ENCODE results near the gene DCLRE1A.
A peak's percentile ranks its signal among the peaks of the same experiment; 100 is the strongest.

The DCLRE1A gene

DNA sequence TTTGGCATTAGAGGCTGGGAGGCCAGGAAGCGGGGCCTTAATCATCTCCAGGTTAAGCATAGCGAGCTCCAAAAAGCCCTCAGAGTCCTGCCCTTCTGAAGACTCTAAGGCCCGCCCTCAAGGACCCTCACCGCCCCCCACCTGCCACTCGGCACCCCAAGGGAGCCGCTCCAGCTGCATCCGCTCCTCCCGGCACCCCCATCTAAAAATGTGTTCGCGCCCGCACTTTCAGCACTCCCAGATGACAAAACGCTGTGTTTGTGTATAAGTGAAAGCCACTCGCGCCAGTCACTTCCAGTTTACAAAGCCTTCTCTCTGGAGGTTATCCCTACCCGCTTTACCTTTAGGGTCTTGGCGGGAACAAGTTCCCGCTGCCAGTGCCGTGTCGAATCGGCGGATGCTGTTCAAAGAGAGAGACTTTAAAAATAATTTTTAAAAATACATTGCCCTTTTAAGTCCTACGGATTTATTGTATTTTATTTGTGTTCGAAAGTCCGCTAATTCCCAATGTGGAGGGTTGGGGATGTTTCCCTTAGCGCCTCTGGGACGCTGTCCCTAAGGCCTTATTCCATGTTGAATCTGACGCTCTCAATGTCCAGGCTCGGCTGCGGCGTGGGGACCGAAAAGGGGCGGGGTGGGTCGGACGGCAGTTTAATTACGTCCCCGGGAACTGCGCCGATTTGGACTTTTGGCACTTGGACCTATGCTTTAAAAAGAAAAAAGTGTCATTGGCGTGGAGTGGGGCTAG lies at the start of gene DCLRE1A, which contains the start of gene NHLRC2:
Gene DCLRE1A (minus strand): TSS at position 70 of the 748 bp plus-strand sequence. CDS start 900 bp downstream, outside the sequence.
Gene NHLRC2 (plus strand): TSS at position 649 of the 748 bp plus-strand sequence. CDS start 212 bp downstream, outside the sequence.
- peak; percentile 57 for DNase-seq (ENCODE audit: low read depth)

DNA sequence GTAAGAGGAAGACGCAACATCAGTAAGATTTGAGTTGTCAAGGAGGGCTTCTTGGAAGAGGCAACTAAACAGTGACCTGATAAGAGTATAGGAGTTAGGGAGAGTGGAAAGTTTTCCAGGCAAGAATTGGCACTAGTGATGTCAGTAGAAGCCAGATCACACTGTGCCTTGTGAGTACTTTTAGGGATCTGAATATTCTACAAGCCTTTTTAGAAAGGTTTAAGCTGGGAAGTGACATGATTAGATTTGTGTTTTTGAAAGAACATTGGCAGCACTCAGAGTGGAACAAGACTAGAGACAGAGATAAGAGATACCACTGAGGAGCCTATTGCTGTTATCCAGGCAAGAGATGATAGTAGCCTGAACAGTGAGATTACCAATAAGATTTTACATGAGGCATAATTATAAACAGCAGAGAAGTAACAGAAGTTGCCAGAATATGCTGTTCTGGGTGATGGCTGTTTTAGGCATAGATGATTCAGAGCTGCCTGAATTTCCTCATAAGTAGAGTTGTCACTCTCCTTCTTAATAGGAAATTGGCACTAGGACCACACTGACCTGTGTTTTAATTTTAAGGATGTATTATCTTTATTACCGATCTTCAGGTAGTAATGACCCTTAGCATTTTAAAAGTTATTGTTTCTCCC lies 46.2 kb upstream of the DCLRE1A start:
- DNase-seq (ENCODE audit: low read depth): no peak

GRCh38 chr10:113897693-113898618 lies 44.1 kb upstream of the DCLRE1A start:
- no peak for DNase-seq (ENCODE audit: low read depth)

DNA sequence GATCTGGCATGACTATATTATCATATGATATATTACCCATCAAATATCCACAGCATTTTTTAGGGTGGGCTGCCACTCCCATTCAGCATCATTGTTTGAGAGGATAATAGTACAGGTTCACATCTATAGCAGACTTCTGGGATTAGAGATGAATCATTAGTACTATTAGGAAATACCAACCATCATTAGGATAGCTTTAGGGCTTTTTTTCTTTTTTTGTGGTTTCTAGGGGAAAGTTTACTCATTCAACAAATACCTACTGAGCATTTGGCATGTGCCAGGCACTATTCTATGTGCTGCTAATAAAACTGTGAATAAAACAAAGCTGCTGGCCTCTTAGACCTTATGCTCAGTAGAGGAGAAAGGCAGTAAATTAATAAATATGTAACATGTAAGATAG lies 41.1 kb upstream of the DCLRE1A start:
- no peak for DNase-seq (ENCODE audit: low read depth)

DNA sequence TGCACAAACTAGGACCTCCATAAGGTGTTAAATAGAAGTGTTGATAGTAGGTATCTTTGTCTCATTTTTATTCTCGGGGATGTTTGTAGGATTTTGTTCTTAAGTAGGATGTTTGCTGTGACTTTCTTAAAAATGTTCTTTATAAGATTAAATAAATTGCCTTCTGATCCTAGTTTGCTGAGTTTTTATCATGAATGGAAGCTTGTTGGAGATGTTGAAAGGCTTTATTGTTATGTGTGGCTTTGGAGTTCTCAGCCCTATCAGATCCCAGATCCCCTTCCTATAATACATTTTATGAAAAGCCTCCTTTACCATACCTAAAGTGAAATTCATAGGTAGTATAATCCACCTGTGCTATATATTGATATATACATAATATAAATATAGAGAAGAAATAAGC lies 40.7 kb upstream of the DCLRE1A start:
- DNase-seq (ENCODE audit: low read depth): no peak

- no peak for DNase-seq (ENCODE audit: low read depth)
These were observed 39.7 kb upstream of the DCLRE1A start for GRCh38 chr10:113893570-113893969.

GRCh38 chr10:113891476-113891875 lies 37.6 kb upstream of the DCLRE1A start:
- DNase-seq (ENCODE audit: low read depth): no peak

GRCh38 chr10:113890769-113891168 lies 36.9 kb upstream of the DCLRE1A start:
- no peak for DNase-seq (ENCODE audit: low read depth)

DNA sequence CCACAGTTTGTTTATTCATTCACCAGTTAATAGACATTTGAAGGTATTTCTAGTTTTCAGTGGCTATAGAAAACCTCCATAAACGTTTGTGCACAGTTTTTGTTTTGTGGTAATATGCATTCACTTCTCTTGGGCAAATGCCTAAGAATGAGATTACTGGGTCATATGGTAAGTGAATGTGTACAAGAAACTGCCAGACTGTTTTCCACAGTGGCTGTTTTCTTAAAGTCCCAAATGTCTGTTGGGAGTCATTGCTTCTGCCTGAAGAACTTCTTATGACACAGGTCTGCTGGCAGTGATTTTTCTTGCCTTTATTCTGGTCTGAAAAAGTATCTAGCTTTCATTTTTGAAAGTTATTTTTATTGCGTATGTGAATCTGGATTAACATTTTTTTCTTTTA lies 36.0 kb upstream of the DCLRE1A start:
- no peak for DNase-seq (ENCODE audit: low read depth)

DNA sequence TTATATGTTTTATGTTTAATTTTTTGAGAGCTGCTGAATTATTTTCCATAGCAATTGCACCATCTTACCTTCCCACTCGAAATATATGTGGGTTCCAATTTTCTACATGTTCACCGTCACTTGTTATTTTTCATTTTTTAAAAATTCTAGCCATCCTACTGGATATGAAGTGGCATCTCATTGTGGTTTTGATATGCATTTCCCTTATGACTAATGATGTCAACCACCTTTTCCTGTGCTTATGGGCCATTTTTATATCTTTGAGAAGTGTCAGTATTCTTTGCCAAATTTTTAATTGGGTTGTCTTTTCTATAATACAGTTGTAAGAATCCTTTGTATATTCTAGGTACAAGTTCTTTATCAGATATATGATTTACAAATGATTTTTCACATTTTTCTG lies 28.4 kb upstream of the DCLRE1A start:
- DNase-seq (ENCODE audit: low read depth): no peak

DNA sequence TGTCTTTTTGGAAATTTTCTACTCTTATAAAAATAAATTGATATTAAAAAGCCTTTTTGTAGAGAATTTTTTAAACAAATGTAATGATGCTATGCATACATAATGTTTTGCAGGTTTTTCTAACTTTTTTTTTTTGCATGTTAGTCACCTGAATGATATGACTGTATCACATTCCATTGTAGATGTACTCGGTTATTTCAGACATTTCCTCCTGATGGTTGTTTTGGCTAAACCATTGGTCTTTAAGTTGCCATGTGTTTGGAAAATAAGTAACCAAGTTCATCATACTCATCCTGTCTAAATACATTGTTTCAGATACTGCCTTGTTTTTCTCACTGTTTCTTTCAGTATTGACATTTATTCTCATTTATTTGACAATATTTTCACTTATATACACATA lies 26.4 kb upstream of the DCLRE1A start:
- no peak for DNase-seq (ENCODE audit: low read depth)

GRCh38 chr10:113879691-113880090 lies 25.8 kb upstream of the DCLRE1A start:
- DNase-seq (ENCODE audit: low read depth): no peak

GRCh38 chr10:113876461-113876860 lies 22.6 kb upstream of the DCLRE1A start:
- DNase-seq (ENCODE audit: low read depth): no peak

DNA sequence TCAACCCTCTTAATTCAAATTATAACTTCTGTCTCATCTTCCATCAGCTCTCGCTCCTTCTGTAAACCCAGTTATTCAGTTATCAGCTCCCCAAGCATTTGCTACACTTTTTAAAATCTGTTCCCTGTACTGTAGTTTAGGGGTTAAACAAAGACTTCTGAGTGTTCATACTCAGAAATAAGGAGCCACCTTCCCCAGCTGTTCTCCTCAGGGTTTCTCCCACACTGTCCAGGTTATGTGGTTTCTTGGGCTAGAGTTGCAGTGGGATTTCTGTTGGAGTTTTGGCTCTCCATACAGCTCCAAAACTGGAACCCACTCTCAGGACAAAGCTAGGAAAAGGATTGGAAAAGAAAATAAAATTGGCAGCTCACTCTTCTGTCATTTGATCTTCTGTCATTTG lies 21.3 kb upstream of the DCLRE1A start:
- no peak for DNase-seq (ENCODE audit: low read depth)

DNA sequence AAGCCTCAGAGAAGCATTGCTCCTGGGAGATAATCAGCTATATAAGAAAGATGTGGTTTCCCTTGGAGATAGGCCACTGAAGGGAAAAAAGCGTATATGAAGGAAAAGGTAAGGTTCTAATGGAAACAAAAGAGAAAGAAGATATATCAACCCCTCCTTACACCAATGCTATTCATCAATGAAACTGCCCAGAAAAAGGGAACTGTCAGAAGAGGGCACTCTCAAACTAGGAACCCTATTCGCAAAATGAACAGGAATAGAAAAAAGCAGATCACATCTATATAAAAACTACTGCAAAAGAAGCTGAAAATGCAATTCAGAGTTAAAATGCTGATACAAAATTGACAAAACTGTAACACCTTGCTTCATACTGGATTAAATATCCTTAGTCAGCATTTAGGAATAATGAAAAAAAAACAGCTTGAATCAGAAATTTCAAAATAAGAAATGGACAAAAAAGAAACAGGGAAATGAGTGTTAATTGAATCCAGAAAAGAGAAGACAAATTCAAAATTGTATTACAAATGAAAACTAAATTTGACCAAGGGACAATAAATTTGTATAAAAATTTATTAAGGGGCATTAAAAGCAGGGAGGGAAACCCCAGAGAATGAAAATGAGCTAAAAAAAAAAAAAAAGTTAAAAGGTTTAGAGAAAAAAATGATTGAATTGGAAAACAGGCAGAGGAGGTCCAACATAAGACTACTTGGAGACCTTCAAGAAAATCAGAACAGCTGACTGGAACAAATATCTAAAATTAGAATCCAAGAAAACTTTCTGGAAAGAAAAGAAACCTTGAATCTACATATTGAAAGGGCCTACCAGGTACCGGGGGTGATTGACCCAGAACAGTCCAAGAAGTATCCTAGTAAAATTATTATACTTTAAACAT lies 18.5 kb upstream of the DCLRE1A start:
- DNase-seq (ENCODE audit: low read depth): no peak

DNA sequence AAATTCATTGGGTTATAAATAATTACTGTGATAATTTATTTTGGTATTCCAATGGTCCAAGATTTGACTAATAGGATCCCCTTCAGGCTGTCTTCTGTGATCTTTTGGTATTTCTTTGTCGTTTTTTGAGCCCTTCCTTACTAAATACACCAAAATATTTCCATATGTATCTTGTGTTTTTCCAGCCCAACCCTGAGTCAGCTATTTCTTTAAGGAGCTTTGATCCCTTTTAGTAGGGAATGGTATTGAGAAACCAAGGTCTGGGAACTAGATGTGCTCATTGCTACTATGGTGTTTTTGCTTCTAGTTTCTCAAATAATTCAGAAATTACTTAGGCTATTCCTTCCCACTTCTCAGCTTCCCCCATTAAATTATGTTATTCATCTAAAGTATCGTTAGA lies 15.9 kb upstream of the DCLRE1A start:
- no peak for DNase-seq (ENCODE audit: low read depth)

DNA sequence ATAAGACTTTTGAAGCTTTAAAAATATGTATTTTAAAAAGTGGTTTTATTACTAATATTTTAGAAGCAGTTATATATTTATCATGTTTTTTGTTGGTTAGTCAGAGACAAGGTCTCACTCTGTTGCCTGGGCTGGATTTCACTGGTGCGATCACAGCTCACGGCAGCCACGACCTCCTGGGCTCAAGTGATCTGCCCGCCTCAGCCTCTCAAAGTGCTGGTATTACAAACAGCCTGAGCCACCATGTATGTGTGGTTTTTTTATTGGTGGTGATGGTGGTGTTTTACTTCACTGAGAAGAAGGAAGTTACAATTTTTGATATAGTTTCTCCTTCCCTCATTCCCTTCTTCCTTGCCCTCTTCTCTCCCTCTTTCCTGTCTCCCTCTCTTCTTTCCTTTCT lies 14.0 kb upstream of the DCLRE1A start:
- DNase-seq (ENCODE audit: low read depth): no peak

- no peak for DNase-seq (ENCODE audit: low read depth)
These were observed 12.9 kb upstream of the DCLRE1A start for GRCh38 chr10:113866551-113867394.

GRCh38 chr10:113865901-113866300 lies 12.0 kb upstream of the DCLRE1A start:
- no peak for DNase-seq (ENCODE audit: low read depth)

- no peak for DNase-seq (ENCODE audit: low read depth)
These were observed 5.4 kb upstream of the DCLRE1A start for GRCh38 chr10:113859261-113859660.

DNA sequence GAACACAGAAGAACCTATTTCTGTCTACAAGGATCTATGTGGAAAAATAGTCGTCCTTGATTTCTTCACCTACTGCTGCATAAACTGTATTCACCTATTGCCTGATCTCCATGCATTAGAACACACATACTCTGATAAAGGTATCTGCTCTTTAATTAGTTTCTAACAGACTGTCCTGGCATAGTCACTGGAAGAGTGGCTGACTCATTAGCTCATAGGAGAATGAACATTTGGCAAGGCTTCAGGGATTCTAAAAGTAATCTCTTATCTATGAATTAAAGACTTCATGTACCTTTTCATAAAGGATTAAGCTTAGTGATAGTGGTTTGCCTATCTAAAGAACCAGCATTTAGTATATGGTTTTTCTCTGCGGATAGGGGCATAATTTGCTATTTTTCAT lies 4.7 kb upstream of the DCLRE1A start:
- no peak for DNase-seq (ENCODE audit: low read depth)
